NCI-H2196 (cell line): ENCODE data around the gene PLK2.

Source experiments
- DNase-seq: peaks from one replicate; lab custom pipeline; 2025; ENCODE audit not compliant: unreplicated experiment; lab: John Stamatoyannopoulos, UW

PLK2 gene

GRCh38 chr5:58460002-58460731 is at the start of gene PLK2:
TSS of gene PLK2 (minus strand) at chr5:58460086. CDS start at chr5:58459959, 127 bp downstream.
- DNase-seq: no peak

GRCh38 chr5:58507715-58508114 is 47.8 kb upstream of the PLK2 start:
- no peak for DNase-seq

GRCh38 chr5:58505971-58506640 is 46.2 kb upstream of the PLK2 start:
- no peak for DNase-seq

GRCh38 chr5:58505502-58505901 is 45.6 kb upstream of the PLK2 start:
- no peak for DNase-seq

GRCh38 chr5:58504766-58505165 is 44.9 kb upstream of the PLK2 start:
- no peak for DNase-seq

- no peak for DNase-seq
Observed at GRCh38 chr5:58503390-58504046, 43.6 kb upstream of the PLK2 start.

GRCh38 chr5:58501778-58502417 is 42.0 kb upstream of the PLK2 start:
- DNase-seq: no peak

GRCh38 chr5:58499941-58500340 is 40.1 kb upstream of the PLK2 start:
- DNase-seq: no peak

GRCh38 chr5:58499231-58499630 is 39.3 kb upstream of the PLK2 start:
- no peak for DNase-seq

- DNase-seq: no peak
Observed at GRCh38 chr5:58498340-58498942, 38.6 kb upstream of the PLK2 start.

GRCh38 chr5:58497921-58498320 is 38.0 kb upstream of the PLK2 start:
- no peak for DNase-seq

- no peak for DNase-seq
Observed at GRCh38 chr5:58497386-58497785, 37.5 kb upstream of the PLK2 start.

- no peak for DNase-seq
Observed at GRCh38 chr5:58496488-58496887, 36.6 kb upstream of the PLK2 start.

GRCh38 chr5:58493141-58493540 is 33.3 kb upstream of the PLK2 start:
- DNase-seq: no peak

GRCh38 chr5:58491216-58491892 is 31.5 kb upstream of the PLK2 start, which contains the start of gene GAPT:
TSS of gene GAPT (plus strand) at chr5:58491435. CDS start at chr5:58494537, 3,102 bp downstream.
- no peak for DNase-seq

- no peak for DNase-seq
Observed at GRCh38 chr5:58490402-58491050, 30.6 kb upstream of the PLK2 start.

- DNase-seq: no peak
Observed at GRCh38 chr5:58486290-58486689, 26.4 kb upstream of the PLK2 start.

GRCh38 chr5:58484505-58484904 is 24.6 kb upstream of the PLK2 start:
- no peak for DNase-seq

GRCh38 chr5:58482536-58482935 is 22.6 kb upstream of the PLK2 start:
- no peak for DNase-seq

GRCh38 chr5:58481828-58482227 is 21.9 kb upstream of the PLK2 start:
- DNase-seq: no peak
